WERI-Rb-1 (cell line): ENCODE measurements around the gene NAALADL1.

Source experiments
- DNase-seq: peaks from one replicate; pipeline ENCODE4 v3.0.0-alpha.2; 2020
- H3K27ac ChIP-seq: fragments of 250-450 bp; sonication (Bioruptor Pico); 2 replicates; pipeline ENCODE4 v1.5.1; 2020; ENCODE audit warnings: mild to moderate bottlenecking, moderate library complexity
- H3K27me3 ChIP-seq: fragments of 250-450 bp; sonication (Bioruptor Pico); 2 replicates; pipeline ENCODE4 v1.5.1; 2021; ENCODE audit warnings: mild to moderate bottlenecking, low read depth, moderate library complexity; ENCODE audit not compliant: insufficient read depth, severe bottlenecking
- H3K36me3 ChIP-seq: fragments of 250-450 bp; sonication (Bioruptor Pico); 2 replicates; pipeline ENCODE4 v1.5.1; 2020; ENCODE audit warnings: mild to moderate bottlenecking, moderate library complexity
- H3K4me3 ChIP-seq: 2 replicates; pipeline ENCODE4 v1.5.1; 2011; ENCODE audit warnings: low read depth, mild to moderate bottlenecking, control low read depth, low read length
- H3K9me3 ChIP-seq: fragments of 250-450 bp; sonication (Bioruptor Pico); 2 replicates; pipeline ENCODE4 v1.5.1; 2021; ENCODE audit warnings: mild to moderate bottlenecking, moderate library complexity; ENCODE audit not compliant: severe bottlenecking
- CTCF ChIP-seq: IDR thresholded peaks from 2 replicates; pipeline ENCODE4 v1.5.1; 2011; ENCODE audit warnings: low read depth, mild to moderate bottlenecking, control low read depth, inconsistent platforms, low read length

NAALADL1 gene

GRCh38 chr11:65058419-65059054 lies at the start of gene NAALADL1:
Gene NAALADL1, minus strand, starts transcription at chr11:65058553. Its CDS starts 32 bp downstream, at chr11:65058521.
- H3K9me3 ChIP-seq: no peaks in the 10 kb centered on the region

GRCh38 chr11:65107751-65108468 lies 49.6 kb upstream of the NAALADL1 start:
- H3K27me3 ChIP-seq: no peaks in the 10 kb centered on the region
- no peak overlapping the region for H3K27ac ChIP-seq
- H3K4me3 ChIP-seq: no peak overlapping the region
- DNase-seq: no peak
- no peak for TF ChIP-seq CTCF
- no peaks in the 10 kb centered on the region for H3K9me3 ChIP-seq
- H3K36me3 ChIP-seq: peaks cover 8% of the 10 kb centered on the region; the same call in 1 of the 2 replicates

More at GRCh38 chr11:65058419-65059054, at the start of gene NAALADL1:
- no peaks in the 10 kb centered on the region for H3K27me3 ChIP-seq
- no peaks in the 10 kb centered on the region for H3K36me3 ChIP-seq
- DNase-seq: no peak
- no peak within 1 kb of the TSS for H3K4me3 ChIP-seq
- no peak for TF ChIP-seq CTCF
- no peak within 1 kb of the TSS for H3K27ac ChIP-seq

GRCh38 chr11:65107078-65107477 lies 48.7 kb upstream of the NAALADL1 start:
- Histone ChIP-seq H3K4me3 (no peak overlapping the region), H3K9me3 (no peaks in the 10 kb centered on the region), H3K36me3 (peaks cover 8% of the 10 kb centered on the region; the same call in 1 of the 2 replicates), H3K27me3 (no peaks in the 10 kb centered on the region), H3K27ac (no peak overlapping the region)
- no peak for TF ChIP-seq CTCF
- no peak for DNase-seq

- H3K27me3 ChIP-seq: no peaks in the 10 kb centered on the region
- H3K4me3 ChIP-seq: no peak overlapping the region
- no peaks in the 10 kb centered on the region for H3K9me3 ChIP-seq
- TF ChIP-seq CTCF: no peak
- H3K36me3 ChIP-seq: peaks cover 8% of the 10 kb centered on the region; the same call in 1 of the 2 replicates
- H3K27ac ChIP-seq: no peak overlapping the region
- DNase-seq: no peak
Observed at GRCh38 chr11:65104628-65105027, 46.3 kb upstream of the NAALADL1 start.

GRCh38 chr11:65103476-65103875 lies 45.1 kb upstream of the NAALADL1 start:
- H3K9me3 ChIP-seq: no peaks in the 10 kb centered on the region
- peaks cover 4% of the 10 kb centered on the region for H3K36me3 ChIP-seq
- no peak for DNase-seq
- H3K27ac ChIP-seq: no peak overlapping the region
- H3K4me3 ChIP-seq: no peak overlapping the region
- no peaks in the 10 kb centered on the region for H3K27me3 ChIP-seq
- TF ChIP-seq CTCF: no peak
